IMR-90 (cell line): ENCODE results near the gene B4GALT5. TPM values are rescaled to one million over a fixed set of nuclear protein-coding genes. Genes with fewer than 3 reads are reported as not detected.

ENCODE experiments used
- ATAC-seq: fragments of 200-7000 bp; cut with Tn5 transposase; 2 replicates; pipeline ENCODE4 v1.9.1; 2020; ENCODE audit warnings: low read depth, mild to moderate bottlenecking, moderate library complexity
- BruUV-seq: library from RNA; stranded (reverse); fragments of 400-500 nt; replicated peaks from 2 replicates; lab custom pipeline; 2021; lab: Mats Ljungman, UMichigan
- CTCF ChIA-PET: fragments of 300-600 bp; formaldehyde crosslinking; extraction: SDS; loops from one replicate; lab custom pipeline; 2021; ENCODE audit warnings: antibody characterized with exemption; lab: Yijun Ruan, JAX
- POLR2A ChIA-PET: fragments of 300-600 bp; sonication (Branson Sonifier 250); formaldehyde crosslinking; loops from one replicate; lab custom pipeline; 2022; ENCODE audit warnings: antibody characterized with exemption; ENCODE audit not compliant: unreplicated experiment; lab: Charles Lee
- DNase-seq: peaks from one replicate; pipeline ENCODE4 v3.0.0; 2013
- H2AFZ ChIP-seq: replicated peaks from 2 replicates; pipeline ENCODE3; 2013; ENCODE audit warnings: low read length, mild to moderate bottlenecking; ENCODE audit not compliant: poor library complexity
- H2AK5ac ChIP-seq: 2 replicates; pipeline ENCODE4 v1.6.1; 2013; ENCODE audit warnings: low read depth, low read length, inconsistent platforms
- H2AK9ac ChIP-seq: replicated peaks from 2 replicates; pipeline ENCODE3; 2013; ENCODE audit warnings: mild to moderate bottlenecking, low read depth, low read length, moderate library complexity; ENCODE audit not compliant: poor library complexity
- H2BK120ac ChIP-seq: 2 replicates; pipeline ENCODE4 v1.6.1; 2013; ENCODE audit warnings: low read depth, low read length, inconsistent platforms
- H2BK15ac ChIP-seq: 3 replicates; pipeline ENCODE4 v1.6.1; 2013; ENCODE audit warnings: low read depth, low read length, inconsistent platforms
- H2BK20ac ChIP-seq: 2 replicates; pipeline ENCODE4 v1.6.1; 2013; ENCODE audit warnings: low read depth, mild to moderate bottlenecking, inconsistent platforms, low read length, moderate library complexity
- H2BK5ac ChIP-seq: 2 replicates; pipeline ENCODE4 v1.6.1; 2013; ENCODE audit warnings: mild to moderate bottlenecking, low read depth, low read length, inconsistent platforms; ENCODE audit not compliant: poor library complexity, severe bottlenecking
- H3K14ac ChIP-seq: replicated peaks from 2 replicates; pipeline ENCODE4 v1.6.1; 2013; ENCODE audit warnings: low read depth, low read length, inconsistent platforms
- H3K18ac ChIP-seq: 2 replicates; pipeline ENCODE4 v1.6.1; 2013; ENCODE audit warnings: low read depth, low read length, control low read depth
- H3K23ac ChIP-seq: 2 replicates; pipeline ENCODE4 v1.6.1; 2013; ENCODE audit warnings: low read depth, low read length, inconsistent platforms
- H3K27ac ChIP-seq: 2 replicates; pipeline ENCODE4 v1.5.1; 2013; ENCODE audit warnings: mild to moderate bottlenecking, control low read depth, low read length; ENCODE audit not compliant: insufficient read depth
- H3K27me3 ChIP-seq: 2 replicates; pipeline ENCODE4 v1.6.1; 2013; ENCODE audit warnings: low read length; ENCODE audit not compliant: control insufficient read depth, insufficient read depth
- H3K36me3 ChIP-seq: 2 replicates; pipeline ENCODE4 v1.6.1; 2013; ENCODE audit warnings: low read length, mixed read lengths; ENCODE audit not compliant: control insufficient read depth, insufficient read depth
- H3K4ac ChIP-seq: 2 replicates; pipeline ENCODE4 v1.6.1; 2013; ENCODE audit warnings: low read depth, low read length, inconsistent platforms
- H3K4me1 ChIP-seq: 2 replicates; pipeline ENCODE4 v1.6.1; 2013; ENCODE audit warnings: low read length, mixed read lengths; ENCODE audit not compliant: control insufficient read depth, insufficient read depth
- H3K4me2 ChIP-seq: 2 replicates; pipeline ENCODE4 v1.6.1; 2013; ENCODE audit warnings: low read depth, mild to moderate bottlenecking, control low read depth, low read length, moderate library complexity
- H3K4me3 ChIP-seq: 2 replicates; pipeline ENCODE4 v1.5.1; 2013; ENCODE audit warnings: low read depth, mild to moderate bottlenecking, control low read depth, low read length, moderate library complexity; ENCODE audit not compliant: insufficient read depth
- H3K56ac ChIP-seq: 2 replicates; pipeline ENCODE4 v1.6.1; 2013; ENCODE audit warnings: low read length, inconsistent platforms; ENCODE audit not compliant: insufficient read depth; ENCODE audit errors: extremely low read depth
- H3K79me1 ChIP-seq, 2 experiments: 2 replicates each; pipeline ENCODE4 v1.6.1; 2013; ENCODE audit warnings: low read length in 2 of 2, inconsistent platforms in 1 of 2, low read depth in 1 of 2
- H3K9ac ChIP-seq: 2 replicates; pipeline ENCODE4 v1.6.1; 2013; ENCODE audit warnings: low read depth, low read length, control low read depth
- H3K9me1 ChIP-seq: 2 replicates; pipeline ENCODE4 v1.6.1; 2013; ENCODE audit warnings: low read length, inconsistent platforms; ENCODE audit not compliant: insufficient read depth
- H3K9me3 ChIP-seq: 2 replicates; pipeline ENCODE4 v1.6.1; 2013; ENCODE audit warnings: low read length; ENCODE audit not compliant: control insufficient read depth, insufficient read depth
- H4K20me1 ChIP-seq: 2 replicates; pipeline ENCODE4 v1.6.1; 2013; ENCODE audit warnings: low read length, inconsistent platforms; ENCODE audit not compliant: insufficient read depth
- H4K5ac ChIP-seq: 2 replicates; pipeline ENCODE4 v1.6.1; 2013; ENCODE audit warnings: mild to moderate bottlenecking, low read depth, low read length, control low read depth
- H4K8ac ChIP-seq, 2 experiments: 2 replicates each; pipeline ENCODE4 v1.6.1; 2013; ENCODE audit warnings: low read depth in 2 of 2, low read length in 2 of 2, control low read depth in 1 of 2, inconsistent platforms in 1 of 2
- H4K91ac ChIP-seq: 2 replicates; pipeline ENCODE4 v1.6.1; 2013; ENCODE audit warnings: low read depth, low read length, inconsistent platforms; ENCODE audit not compliant: insufficient read depth
- CHD1 ChIP-seq: IDR thresholded peaks from 2 replicates; pipeline ENCODE4 v1.6.1; 2012; ENCODE audit warnings: low read depth, low read length, improper control_type of control experiment
- CTCF ChIP-seq: conservative IDR thresholded peaks from 2 replicates; pipeline ENCODE4 v1.5.1; 2012; ENCODE audit warnings: mild to moderate bottlenecking, low read depth, low read length, improper control_type of control experiment
- POLR2A ChIP-seq: IDR thresholded peaks from 2 replicates; pipeline ENCODE4 v1.6.1; 2012; ENCODE audit warnings: mild to moderate bottlenecking, low read depth, low read length
- WGBS, 2 experiments: methylation state at CpG; one replicate each; pipeline versions ENCODE4 v1.1.5 to v1.1.7; 2013; ENCODE audit warnings: missing lambda C conversion rate in 2 of 2; ENCODE audit not compliant: insufficient read length in 1 of 2; ENCODE audit errors: extremely low coverage in 2 of 2; 5-methylcytosine and 5-hydroxymethylcytosine counted together
- dilution Hi-C: fragments of 300-500 bp; cut with HindIII; formaldehyde crosslinking; loops from one replicate; pipeline ENCODE4 v1.14.3; 2018; ENCODE audit warnings: low sequenced_read_pairs; ENCODE audit not compliant: unreplicated experiment
- in situ Hi-C: fragments of 300-500 bp; cut with MboI; formaldehyde crosslinking; loops from 3 replicates; pipeline ENCODE4 v1.14.3; 2019; ENCODE audit warnings: low sequenced_read_pairs, inconsistent platforms, mixed read lengths
- intact Hi-C: fragments of 100-400 bp; cut with micrococcal nuclease; formaldehyde crosslinking; loops from 2 replicates; pipeline ENCODE4 v1.10.0; 2022
- polyA plus RNA-seq, 3 experiments: library from polyadenylated mRNA; depleted of rRNA; stranded (reverse); fragments of >200 nt; gene quantifications; 2 replicates each; pipeline ENCODE4 v1.2.3, GENCODE V29; 2012; ENCODE audit warnings: low replicate concordance in 1 of 3
- total RNA-seq: library from RNA; depleted of rRNA; stranded (reverse); fragments of >200 nt; gene quantifications from 2 replicates; pipeline ENCODE4 v1.2.3, GENCODE V29; 2012

B4GALT5 gene
- total and polyA plus RNA-seq, 2 of the 4 experiments (the other 2 are of a cell fraction), result 11.3 to 20.4 TPM

DNA sequence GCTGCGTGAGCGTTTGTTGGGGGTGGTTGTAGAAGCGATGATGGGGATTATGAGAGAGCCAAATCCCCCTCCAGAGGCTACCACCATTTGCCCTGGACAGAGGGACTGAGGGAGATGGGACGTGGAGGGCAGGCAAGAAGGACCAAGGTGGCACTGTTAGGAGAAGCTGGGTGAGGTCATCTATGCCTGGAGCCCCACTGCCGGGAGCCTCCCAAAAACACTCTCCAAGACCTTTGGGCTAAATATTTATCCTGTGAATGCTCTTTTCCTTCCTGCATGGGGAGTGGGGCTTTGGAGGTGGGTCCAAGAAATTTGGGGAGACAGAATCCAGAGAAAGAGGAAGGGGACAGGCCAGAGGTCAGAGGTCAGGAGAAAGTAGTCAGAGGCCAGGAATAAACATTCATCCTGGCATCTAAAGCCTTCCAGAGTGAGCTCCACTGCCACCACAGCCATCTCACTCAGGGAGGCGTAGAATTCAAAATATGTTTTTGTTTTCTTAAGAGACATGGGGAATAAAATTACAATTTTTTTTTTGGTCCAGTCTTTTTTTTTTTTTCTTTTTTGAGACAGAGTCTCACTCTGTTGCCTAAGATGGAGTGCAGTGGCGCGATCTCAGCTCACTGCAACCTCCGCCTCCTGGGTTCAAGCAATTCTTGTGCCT lies 128.0 kb downstream of the B4GALT5 start:
- Histone ChIP-seq H3K27me3 (no peaks in the 10 kb centered on the region), H3K9ac (no peak overlapping the region), H2AFZ (no peak overlapping the region), H2AK5ac (no peak overlapping the region; the same call in 1 of the 2 replicates), H2AK9ac (no peak overlapping the region), H3K14ac (no peak overlapping the region), H3K9me3 (peaks cover 11% of the 10 kb centered on the region), H3K4me3 (no peak overlapping the region), H2BK5ac (peak overlapping the region; percentile 14), H3K27ac (peak overlapping the region; percentile 21; the same call in 1 of the 2 replicates), H3K79me1 (no peaks in the 10 kb centered on the region), H4K20me1 (no peaks in the 10 kb centered on the region), H4K5ac (peak overlapping the region; percentile 80; the same call in 1 of the 2 replicates), H3K9me1 (peaks cover 6% of the 10 kb centered on the region; the same call in 1 of the 2 replicates), H3K18ac (peak overlapping the region; percentile 10), H3K4ac (no peak overlapping the region), H3K4me1 (peaks cover 38% of the 10 kb centered on the region), H3K4me2 (no peak overlapping the region), H2BK20ac (no peak overlapping the region; the same call in 1 of the 2 replicates), H4K8ac (peak overlapping the region in 1 of 2 experiments; percentile 19; a peak in 1 of 4 replicates), H3K36me3 (no peaks in the 10 kb centered on the region), H3K23ac (no peak overlapping the region), H2BK120ac (peak overlapping the region; percentile 29; the same call in 1 of the 2 replicates), H3K56ac (no peak overlapping the region), H2BK15ac (no peak overlapping the region; the same call in 2 of the 3 replicates), H4K91ac (peak overlapping the region; percentile 91)
- in situ Hi-C loops (no loop called here), dilution Hi-C loops (no loop called here), intact Hi-C loops (no loop called here)
- DNase-seq, result no peak
- ChIA-PET POLR2A (no interaction called here), CTCF (interaction anchor here (0.7 to 0.8 kb wide), 3 partner anchors 11 to 254 kb away, joined by 3 to 11 read pairs (median 4); no protein-coding TSS in a partner anchor)
- no peak for ATAC-seq
- WGBS, 2 experiments, result no CpG with 5 or more reads among the region's 9 CpGs
- no TSS peak for BruUV-seq
- TF ChIP-seq POLR2A (no peak), CTCF (no peak), CHD1 (no peak)
